Measurements from ENCODE around the gene TMTC2. TPM values are rescaled to one million over a fixed set of nuclear protein-coding genes. Genes with fewer than 3 reads are reported as not detected.

TMTC2 gene
- total RNA-seq, 1 donor from 2014 or later: 2.2 TPM

DNA sequence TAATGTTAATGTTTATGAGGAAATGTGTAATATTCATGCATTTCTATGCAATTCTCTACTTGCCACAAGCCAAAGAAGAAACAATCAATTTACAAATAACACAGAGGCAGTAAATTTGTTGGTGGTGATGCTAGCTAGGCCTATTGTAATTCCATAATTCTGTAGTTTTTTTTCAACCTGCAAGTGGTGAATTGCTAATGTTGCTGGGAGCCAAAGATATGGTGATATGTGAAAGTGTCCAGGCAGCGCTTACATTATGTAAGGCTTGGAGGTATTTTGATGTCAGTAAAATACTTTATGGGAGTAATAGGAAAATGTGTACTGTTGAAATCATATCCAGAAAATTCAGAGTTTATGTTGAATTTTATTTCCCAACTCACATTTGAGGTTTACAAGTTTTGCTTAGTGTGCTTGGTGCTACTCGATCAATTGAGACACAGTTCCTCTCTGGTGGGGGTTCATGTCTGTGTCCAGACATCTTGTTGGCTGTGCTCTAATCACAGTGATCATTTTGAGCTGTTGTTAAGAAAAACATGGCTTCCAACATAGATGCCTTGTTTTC lies 23.2 kb downstream of the TMTC2 start:
- Mint-ChIP-seq H3K4me1 (no peaks in the 10 kb centered on the region), H3K36me3 (ENCODE audit: low read depth) (no peaks in the 10 kb centered on the region), H3K27me3 (no peaks in the 10 kb centered on the region), H3K4me3 (no peak overlapping the region), H3K9me3 (peaks cover 4% of the 10 kb centered on the region), H3K27ac (no peak overlapping the region)
- intact Hi-C loops (cut with micrococcal nuclease): no loop called here
- ChIA-PET CTCF (no interaction called here), POLR2A (no interaction called here)
- ATAC-seq (ENCODE audit: low read depth) (no peak), DNase-seq (no peak)
- TF ChIP-seq, protein P1, sequence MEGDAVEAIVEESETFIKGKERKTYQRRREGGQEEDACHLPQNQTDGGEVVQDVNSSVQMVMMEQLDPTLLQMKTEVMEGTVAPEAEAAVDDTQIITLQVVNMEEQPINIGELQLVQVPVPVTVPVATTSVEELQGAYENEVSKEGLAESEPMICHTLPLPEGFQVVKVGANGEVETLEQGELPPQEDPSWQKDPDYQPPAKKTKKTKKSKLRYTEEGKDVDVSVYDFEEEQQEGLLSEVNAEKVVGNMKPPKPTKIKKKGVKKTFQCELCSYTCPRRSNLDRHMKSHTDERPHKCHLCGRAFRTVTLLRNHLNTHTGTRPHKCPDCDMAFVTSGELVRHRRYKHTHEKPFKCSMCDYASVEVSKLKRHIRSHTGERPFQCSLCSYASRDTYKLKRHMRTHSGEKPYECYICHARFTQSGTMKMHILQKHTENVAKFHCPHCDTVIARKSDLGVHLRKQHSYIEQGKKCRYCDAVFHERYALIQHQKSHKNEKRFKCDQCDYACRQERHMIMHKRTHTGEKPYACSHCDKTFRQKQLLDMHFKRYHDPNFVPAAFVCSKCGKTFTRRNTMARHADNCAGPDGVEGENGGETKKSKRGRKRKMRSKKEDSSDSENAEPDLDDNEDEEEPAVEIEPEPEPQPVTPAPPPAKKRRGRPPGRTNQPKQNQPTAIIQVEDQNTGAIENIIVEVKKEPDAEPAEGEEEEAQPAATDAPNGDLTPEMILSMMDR (IDR thresholded peaks at IDR 0.05): no peak

- H3K4me3 Mint-ChIP-seq: no peak overlapping the region
- intact Hi-C loops (cut with micrococcal nuclease): no loop called here
- no peaks in the 10 kb centered on the region for H3K4me1 Mint-ChIP-seq
- POLR2A ChIA-PET: no interaction called here
- H3K9me3 Mint-ChIP-seq: peaks cover 4% of the 10 kb centered on the region
- ATAC-seq (ENCODE audit: low read depth) (no peak), DNase-seq (no peak)
- CTCF ChIA-PET: no interaction called here
- TF ChIP-seq, protein P1 (IDR thresholded peaks at IDR 0.05): no peak
- no peaks in the 10 kb centered on the region for H3K27me3 Mint-ChIP-seq
- no peaks in the 10 kb centered on the region for H3K36me3 Mint-ChIP-seq (ENCODE audit: low read depth)
- H3K27ac Mint-ChIP-seq: no peak overlapping the region
Observed at GRCh38 chr12:82710741-82711140, 24.0 kb downstream of the TMTC2 start.

GRCh38 chr12:82714427-82714826 lies 27.7 kb downstream of the TMTC2 start:
- intact Hi-C loops (cut with micrococcal nuclease): no loop called here
- Mint-ChIP-seq H3K27ac (no peak overlapping the region), H3K9me3 (peaks cover 4% of the 10 kb centered on the region), H3K4me1 (no peaks in the 10 kb centered on the region), H3K36me3 (ENCODE audit: low read depth) (no peaks in the 10 kb centered on the region), H3K27me3 (no peaks in the 10 kb centered on the region), H3K4me3 (no peak overlapping the region)
- ChIA-PET CTCF (no interaction called here), POLR2A (no interaction called here)
- TF ChIP-seq, protein P1 (IDR thresholded peaks at IDR 0.05): no peak
- DNase-seq (no peak), ATAC-seq (ENCODE audit: low read depth) (no peak)

GRCh38 chr12:82721726-82722125 lies 35.0 kb downstream of the TMTC2 start:
- H3K27me3 Mint-ChIP-seq: no peaks in the 10 kb centered on the region
- H3K36me3 Mint-ChIP-seq (ENCODE audit: low read depth): no peaks in the 10 kb centered on the region
- no peak overlapping the region for H3K27ac Mint-ChIP-seq
- TF ChIP-seq, protein P1 (IDR thresholded peaks at IDR 0.05): no peak
- no peaks in the 10 kb centered on the region for H3K4me1 Mint-ChIP-seq
- intact Hi-C loops (cut with micrococcal nuclease): no loop called here
- H3K9me3 Mint-ChIP-seq: no peaks in the 10 kb centered on the region
- H3K4me3 Mint-ChIP-seq: no peak overlapping the region
- ATAC-seq (ENCODE audit: low read depth) (no peak), DNase-seq (no peak)
- POLR2A ChIA-PET: no interaction called here
- CTCF ChIA-PET: no interaction called here

DNA sequence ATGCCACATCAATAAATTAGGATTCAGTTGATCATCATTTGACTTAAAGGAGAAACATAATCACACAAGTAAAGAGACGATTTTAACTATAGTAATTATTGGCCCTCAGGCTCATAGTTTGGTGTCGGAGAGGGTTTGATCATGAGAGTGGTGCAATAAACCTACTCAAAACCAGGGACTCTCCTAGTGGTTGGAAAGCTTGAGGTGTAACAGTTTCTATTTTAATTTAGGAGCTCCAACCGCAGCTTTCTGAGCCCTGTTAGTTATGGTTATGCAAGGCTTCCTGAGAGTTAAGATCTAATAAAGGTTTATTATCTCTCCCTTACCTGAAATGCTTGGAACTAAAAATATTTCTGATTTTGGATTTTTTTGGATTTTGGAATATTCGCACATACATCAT lies 36.4 kb downstream of the TMTC2 start:
- POLR2A ChIA-PET: no interaction called here
- TF ChIP-seq, protein P1 (IDR thresholded peaks at IDR 0.05): no peak
- ATAC-seq (ENCODE audit: low read depth): no peak
- no peak overlapping the region for H3K4me3 Mint-ChIP-seq
- H3K27me3 Mint-ChIP-seq: no peaks in the 10 kb centered on the region
- H3K9me3 Mint-ChIP-seq: no peaks in the 10 kb centered on the region
- CTCF ChIA-PET: no interaction called here
- no peaks in the 10 kb centered on the region for H3K36me3 Mint-ChIP-seq (ENCODE audit: low read depth)
- no peak for DNase-seq
- no peaks in the 10 kb centered on the region for H3K4me1 Mint-ChIP-seq
- intact Hi-C loops (cut with micrococcal nuclease): no loop called here
- H3K27ac Mint-ChIP-seq: no peak overlapping the region

Measured in activated B cell treated with CpG ODN at 0.5 μM for 24 hours (primary cell).